Measurements from ENCODE around the gene NELFB.

DNA sequence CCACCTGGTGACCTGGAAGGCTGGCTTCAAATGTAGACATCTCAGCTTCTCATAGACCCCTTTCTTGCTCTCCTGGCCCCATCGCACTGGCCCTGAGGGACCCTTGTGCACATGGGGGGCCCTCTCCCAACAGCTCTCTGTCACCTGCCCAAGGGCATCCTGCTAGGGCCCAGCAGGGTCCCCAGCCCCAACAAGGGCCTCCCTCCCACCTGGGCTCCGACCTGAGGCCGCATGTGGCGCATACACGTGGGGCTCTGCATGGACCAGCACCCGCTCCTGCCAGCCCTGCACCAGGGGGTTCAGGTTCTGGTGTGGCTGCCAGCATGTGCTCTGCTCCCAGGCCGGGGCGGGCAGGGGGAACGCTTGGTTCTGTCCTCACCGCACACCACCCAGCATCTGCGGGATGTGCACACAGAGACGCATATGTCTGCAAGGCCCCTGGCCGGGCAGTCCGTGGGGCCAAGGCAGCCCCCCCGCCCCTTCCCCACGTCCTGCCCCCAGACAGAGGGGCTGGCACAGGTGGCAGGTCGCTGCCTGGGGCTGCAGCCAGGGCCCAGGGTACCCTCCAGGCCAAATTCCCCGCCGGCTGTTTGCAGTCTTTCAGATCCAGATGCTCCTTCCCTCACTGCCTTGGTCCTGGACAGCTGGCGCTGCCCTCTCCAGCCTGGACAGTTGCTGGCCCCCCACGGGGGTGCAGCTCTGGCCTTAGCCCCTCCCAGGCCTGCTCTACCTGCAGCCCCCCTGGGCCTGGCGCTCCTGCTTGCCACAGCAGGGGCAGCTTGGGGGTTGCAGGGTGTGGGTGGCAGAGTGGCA is 64.8 kb downstream of the NELFB start:
- TF ChIP-seq POLR2A (IDR thresholded peaks at IDR 0.05; ENCODE audit: low read length) (no peak), GATA1 (IDR thresholded peaks at IDR 0.05; ENCODE audit: low read depth, low read length) (no peak)
